ENCODE data around the gene POLDIP2. TPM values are rescaled to one million over a fixed set of nuclear protein-coding genes. Genes with fewer than 3 reads are reported as not detected.

POLDIP2 gene
- total RNA-seq, 1 donor from 2014 or later: 112 TPM

DNA sequence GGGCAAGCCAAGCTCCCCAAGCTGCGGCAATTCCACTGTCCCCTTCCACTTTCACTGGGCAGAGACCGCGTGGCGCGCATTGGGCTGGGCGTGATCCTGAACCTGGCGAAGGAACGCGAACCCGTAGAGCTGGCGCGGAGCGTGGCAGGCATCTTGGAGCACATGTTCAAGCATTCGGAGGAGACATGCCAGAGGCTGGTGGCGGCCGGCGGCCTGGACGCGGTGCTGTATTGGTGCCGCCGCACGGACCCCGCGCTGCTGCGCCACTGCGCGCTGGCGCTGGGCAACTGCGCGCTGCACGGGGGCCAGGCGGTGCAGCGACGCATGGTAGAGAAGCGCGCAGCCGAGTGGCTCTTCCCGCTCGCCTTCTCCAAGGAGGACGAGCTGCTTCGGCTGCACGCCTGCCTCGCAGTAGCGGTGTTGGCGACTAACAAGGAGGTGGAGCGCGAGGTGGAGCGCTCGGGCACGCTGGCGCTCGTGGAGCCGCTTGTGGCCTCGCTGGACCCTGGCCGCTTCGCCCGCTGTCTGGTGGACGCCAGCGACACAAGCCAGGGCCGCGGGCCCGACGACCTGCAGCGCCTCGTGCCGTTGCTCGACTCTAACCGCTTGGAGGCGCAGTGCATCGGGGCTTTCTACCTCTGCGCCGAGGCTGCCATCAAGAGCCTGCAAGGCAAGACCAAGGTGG is 24.0 kb upstream of the POLDIP2 start:
- Mint-ChIP-seq H3K36me3 (ENCODE audit: low read depth) (peaks cover 18% of the 10 kb centered on the region), H3K27ac (no peak overlapping the region), H3K4me1 (peaks cover 23% of the 10 kb centered on the region), H3K4me3 (peak overlapping the region; percentile 23), H3K27me3 (peaks cover 8% of the 10 kb centered on the region), H3K9me3 (no peaks in the 10 kb centered on the region)
- DNase-seq: peak; percentile 75
- intact Hi-C loops (cut with micrococcal nuclease): no loop called here

DNA sequence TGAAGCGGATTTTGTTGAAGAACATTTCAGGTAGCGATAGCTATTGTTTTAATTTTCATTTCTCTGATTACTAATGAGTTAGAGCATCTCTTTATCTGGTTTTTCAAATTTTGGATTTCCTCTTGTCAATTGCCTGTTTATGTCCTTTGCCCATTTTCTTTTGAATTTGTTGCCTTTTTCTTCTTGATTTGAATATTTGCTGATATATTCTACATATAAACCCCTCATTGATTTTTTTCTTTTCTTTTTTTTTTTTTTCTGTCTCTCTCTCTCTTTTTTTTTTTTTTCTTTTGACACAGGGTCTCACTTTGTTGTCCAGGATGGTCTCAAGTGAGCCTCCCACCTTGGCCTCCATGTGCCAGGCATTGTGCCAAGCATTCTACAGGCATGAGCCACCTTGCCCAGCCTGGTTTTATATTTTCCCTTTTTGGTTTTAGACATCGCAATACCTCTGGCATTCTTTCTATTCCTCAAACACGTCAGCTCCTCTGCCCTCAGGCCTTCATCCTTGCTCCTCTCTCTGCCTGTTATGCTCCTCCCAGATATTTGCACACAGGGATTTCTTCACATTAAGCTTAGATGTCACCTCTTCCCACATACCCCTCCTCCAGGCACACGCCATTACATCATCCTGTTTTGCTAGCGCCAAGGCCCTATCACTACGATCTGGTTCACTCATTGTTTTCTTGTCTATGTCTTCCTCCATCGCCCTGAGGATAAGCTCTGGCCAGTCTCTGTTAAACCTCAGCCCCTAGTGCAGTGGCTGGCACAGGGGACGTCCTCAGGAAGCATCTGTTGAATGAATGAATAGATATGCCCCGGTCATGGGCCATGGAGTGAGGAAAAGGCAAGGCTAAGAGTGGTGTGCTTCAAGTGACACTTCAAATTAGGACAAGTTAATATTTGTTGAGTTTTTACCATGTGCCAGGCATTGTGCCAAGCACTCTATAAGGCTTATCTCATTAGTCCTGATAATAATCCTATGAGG is 22.8 kb upstream of the POLDIP2 start:
- Mint-ChIP-seq H3K9me3 (no peaks in the 10 kb centered on the region), H3K27me3 (peaks cover 8% of the 10 kb centered on the region), H3K4me3 (no peak overlapping the region), H3K36me3 (ENCODE audit: low read depth) (peaks cover 15% of the 10 kb centered on the region), H3K4me1 (peaks cover 19% of the 10 kb centered on the region), H3K27ac (no peak overlapping the region)
- intact Hi-C loops (cut with micrococcal nuclease): no loop called here
- no peak for DNase-seq

- H3K9me3 Mint-ChIP-seq: no peaks in the 10 kb centered on the region
- peaks cover 9% of the 10 kb centered on the region for H3K36me3 Mint-ChIP-seq (ENCODE audit: low read depth)
- peaks cover 21% of the 10 kb centered on the region for H3K4me1 Mint-ChIP-seq
- H3K27ac Mint-ChIP-seq: peak overlapping the region; percentile 84
- H3K4me3 Mint-ChIP-seq: peak overlapping the region; percentile 85
- intact Hi-C loops (cut with micrococcal nuclease): loop anchor here (1.0 kb wide), 1 partner anchor 11 kb away; no protein-coding TSS in a partner anchor
- no peak for DNase-seq
- H3K27me3 Mint-ChIP-seq: no peaks in the 10 kb centered on the region
These were observed 15.6 kb upstream of the POLDIP2 start for GRCh38 chr17:28372945-28373274.

- intact Hi-C loops (cut with micrococcal nuclease): loop anchor here (1.0 kb wide), 1 partner anchor 12 kb away; no protein-coding TSS in a partner anchor
- H3K27ac Mint-ChIP-seq: peak overlapping the region; percentile 84
These were observed 15.0 kb upstream of the POLDIP2 start for GRCh38 chr17:28372203-28372944.

DNA sequence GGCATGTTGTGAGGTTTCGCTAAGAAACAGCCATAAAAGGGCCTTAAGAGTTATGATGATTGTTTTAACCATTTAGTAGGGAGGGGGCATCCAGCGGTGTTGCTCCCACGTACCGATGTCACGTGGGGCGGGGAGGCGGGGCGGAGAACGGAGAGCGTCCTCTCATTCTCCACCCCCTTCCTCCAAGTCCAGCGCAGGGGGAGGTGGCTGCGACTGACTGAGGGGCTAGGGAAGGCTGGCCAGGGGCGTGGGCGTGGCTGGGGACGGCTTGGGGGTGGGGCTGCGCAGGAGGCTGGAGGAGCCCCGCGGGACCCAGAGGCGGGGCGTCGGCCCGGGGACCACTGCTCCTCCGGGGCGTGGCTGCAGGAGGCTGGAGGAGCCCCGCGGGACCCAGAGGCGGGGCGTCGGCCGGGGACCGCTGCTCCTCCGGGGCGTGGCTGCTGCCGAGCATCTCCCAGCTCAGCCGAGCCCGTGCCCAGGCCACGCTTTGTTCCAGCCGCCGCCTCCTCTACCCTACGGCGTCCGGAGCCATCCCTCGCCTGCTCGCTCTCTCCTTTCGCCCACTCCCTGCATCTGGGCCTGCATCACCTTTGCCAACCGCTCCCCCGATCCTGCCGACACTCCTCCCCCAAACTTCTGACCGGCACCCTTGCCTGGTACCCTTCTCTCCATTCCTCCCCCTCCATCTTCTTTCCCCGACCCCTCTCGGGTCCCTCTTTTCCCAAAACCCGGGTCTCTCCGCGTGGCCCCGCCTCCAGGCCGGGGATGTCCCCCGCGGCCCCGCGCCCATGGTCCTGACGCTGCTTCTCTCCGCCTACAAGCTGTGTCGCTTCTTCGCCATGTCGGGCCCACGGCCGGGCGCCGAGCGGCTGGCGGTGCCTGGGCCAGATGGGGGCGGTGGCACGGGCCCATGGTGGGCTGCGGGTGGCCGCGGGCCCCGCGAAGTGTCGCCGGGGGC is 14.2 kb upstream of the POLDIP2 start, which contains the start of gene SARM1:
Gene SARM1, plus strand, starts transcription at position 450 of the 958 bp plus-strand sequence. Its CDS starts 339 bp downstream, at position 789.
- Mint-ChIP-seq H3K36me3 (ENCODE audit: low read depth) (peaks cover 9% of the 10 kb centered on the region), H3K27me3 (no peaks in the 10 kb centered on the region), H3K9me3 (no peaks in the 10 kb centered on the region), H3K27ac (peak within 1 kb of the TSS; percentile 91), H3K4me3 (peak within 1 kb of the TSS; percentile 85), H3K4me1 (peaks cover 21% of the 10 kb centered on the region)
- intact Hi-C loops (cut with micrococcal nuclease): loop anchor here (1.0 kb wide), 4 partner anchors 13 to 330 kb away; partner anchors contain the start of genes IFT20, POLDIP2 and TNFAIP1
- peak; percentile 96 for DNase-seq

More at GRCh38 chr17:28372203-28372944, 15.0 kb upstream of the POLDIP2 start:
- H3K4me1 Mint-ChIP-seq: peaks cover 21% of the 10 kb centered on the region
- no peaks in the 10 kb centered on the region for H3K27me3 Mint-ChIP-seq
- peak overlapping the region; percentile 85 for H3K4me3 Mint-ChIP-seq
- DNase-seq: peak; percentile 76
- H3K9me3 Mint-ChIP-seq: no peaks in the 10 kb centered on the region
- H3K36me3 Mint-ChIP-seq (ENCODE audit: low read depth): peaks cover 9% of the 10 kb centered on the region

- Mint-ChIP-seq H3K4me3 (peak overlapping the region; percentile 85), H3K4me1 (peaks cover 21% of the 10 kb centered on the region), H3K36me3 (ENCODE audit: low read depth) (peaks cover 9% of the 10 kb centered on the region), H3K9me3 (no peaks in the 10 kb centered on the region), H3K27ac (no peak overlapping the region), H3K27me3 (no peaks in the 10 kb centered on the region)
- intact Hi-C loops (cut with micrococcal nuclease): loop anchor here (1.0 kb wide), 3 partner anchors 13 to 329 kb away; partner anchors contain the start of genes IFT20, POLDIP2 and TNFAIP1
- no peak for DNase-seq
These were observed 13.4 kb upstream of the POLDIP2 start for GRCh38 chr17:28370744-28371103.

DNA sequence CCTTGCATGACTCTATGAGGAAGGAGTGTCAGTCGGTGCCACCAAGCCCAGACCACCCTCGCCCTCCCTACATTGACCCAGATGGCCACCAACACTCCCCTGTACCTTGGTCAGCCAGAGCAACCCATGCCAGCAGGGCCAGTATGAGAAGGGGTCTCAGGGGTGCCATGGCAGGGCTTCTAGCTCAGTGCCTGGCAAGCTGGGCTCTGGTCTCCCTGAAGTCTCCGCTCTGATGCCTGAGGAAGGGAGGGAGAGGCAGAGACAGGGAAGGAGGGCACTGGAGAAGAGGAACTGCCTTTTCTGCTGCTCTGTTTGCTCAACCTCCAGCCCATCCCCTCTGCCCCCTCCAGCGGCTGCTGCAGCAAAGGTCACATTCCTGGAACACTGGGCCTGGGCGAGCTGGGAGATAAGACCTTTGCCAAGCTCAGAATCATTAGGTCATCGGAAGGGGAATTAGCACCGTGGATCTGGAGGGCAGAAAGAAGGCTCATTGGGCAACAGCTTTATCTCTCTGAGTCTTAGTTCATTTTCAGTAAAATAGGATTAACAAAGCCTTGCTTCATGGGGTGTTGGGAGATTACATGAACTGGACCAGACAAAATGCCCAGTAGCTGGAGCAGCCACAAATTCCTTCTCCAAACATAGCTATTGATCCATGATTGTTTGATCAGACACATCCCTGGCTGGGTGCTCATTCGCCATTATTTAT is 12.9 kb upstream of the POLDIP2 start, which contains the start of gene VTN:
Gene VTN, minus strand, starts transcription at position 273 of the 709 bp plus-strand sequence. Its CDS starts 104 bp downstream, at position 169.
- H3K27me3 Mint-ChIP-seq: no peaks in the 10 kb centered on the region
- H3K4me3 Mint-ChIP-seq: peak within 1 kb of the TSS; percentile 85
- H3K27ac Mint-ChIP-seq: peak within 1 kb of the TSS; percentile 91
- intact Hi-C loops (cut with micrococcal nuclease): no loop called here
- peaks cover 21% of the 10 kb centered on the region for H3K4me1 Mint-ChIP-seq
- H3K9me3 Mint-ChIP-seq: no peaks in the 10 kb centered on the region
- peaks cover 9% of the 10 kb centered on the region for H3K36me3 Mint-ChIP-seq (ENCODE audit: low read depth)
- DNase-seq: no peak

- no peak overlapping the region for H3K27ac Mint-ChIP-seq
- H3K4me1 Mint-ChIP-seq: peaks cover 21% of the 10 kb centered on the region
- H3K9me3 Mint-ChIP-seq: no peaks in the 10 kb centered on the region
- H3K4me3 Mint-ChIP-seq: no peak overlapping the region
- DNase-seq: no peak
- H3K36me3 Mint-ChIP-seq (ENCODE audit: low read depth): peaks cover 6% of the 10 kb centered on the region
- H3K27me3 Mint-ChIP-seq: no peaks in the 10 kb centered on the region
- intact Hi-C loops (cut with micrococcal nuclease): no loop called here
These were observed 12.3 kb upstream of the POLDIP2 start for GRCh38 chr17:28369684-28370034.

DNA sequence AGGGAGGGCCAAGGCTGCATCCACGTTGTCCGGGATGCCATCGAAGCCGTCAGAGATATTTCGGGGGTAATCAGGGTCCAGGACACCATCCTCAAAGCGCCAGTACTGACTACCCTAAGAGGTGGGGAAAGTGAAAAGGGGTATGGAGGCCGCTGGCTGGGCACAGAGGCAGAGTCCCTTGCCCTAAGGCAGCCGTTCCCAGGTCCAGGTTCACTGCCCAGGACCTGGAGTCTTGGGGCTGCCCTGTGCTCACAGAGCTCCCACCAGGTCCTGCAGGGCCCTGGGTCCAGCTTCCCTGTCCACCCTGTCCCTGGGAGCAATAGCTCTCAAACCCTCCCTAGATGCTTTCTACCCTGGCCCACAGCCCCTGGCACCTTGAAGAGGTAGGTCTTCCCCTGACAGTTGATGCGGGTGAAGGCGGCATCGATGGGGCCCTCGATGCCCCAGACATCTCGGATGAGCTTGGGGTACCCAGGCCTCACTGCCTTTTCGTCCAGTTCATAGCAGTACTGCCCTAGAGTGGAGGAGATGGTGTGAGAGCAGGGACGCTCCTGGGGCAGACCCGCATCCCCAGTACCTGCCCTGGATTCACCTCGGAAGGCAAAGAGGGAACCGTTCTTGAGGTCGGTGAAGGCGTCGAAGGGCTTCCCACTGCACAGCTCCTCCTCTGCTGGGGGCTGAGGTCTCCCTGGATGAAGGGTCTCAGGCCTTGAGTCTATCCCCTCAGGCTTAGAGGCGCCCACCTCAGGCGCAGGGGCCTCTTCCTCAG is 11.8 kb upstream of the POLDIP2 start:
- Mint-ChIP-seq H3K9me3 (no peaks in the 10 kb centered on the region), H3K4me1 (peaks cover 21% of the 10 kb centered on the region), H3K27ac (no peak overlapping the region), H3K4me3 (no peak overlapping the region), H3K36me3 (ENCODE audit: low read depth) (peaks cover 6% of the 10 kb centered on the region), H3K27me3 (no peaks in the 10 kb centered on the region)
- no peak for DNase-seq
- intact Hi-C loops (cut with micrococcal nuclease): no loop called here

DNA sequence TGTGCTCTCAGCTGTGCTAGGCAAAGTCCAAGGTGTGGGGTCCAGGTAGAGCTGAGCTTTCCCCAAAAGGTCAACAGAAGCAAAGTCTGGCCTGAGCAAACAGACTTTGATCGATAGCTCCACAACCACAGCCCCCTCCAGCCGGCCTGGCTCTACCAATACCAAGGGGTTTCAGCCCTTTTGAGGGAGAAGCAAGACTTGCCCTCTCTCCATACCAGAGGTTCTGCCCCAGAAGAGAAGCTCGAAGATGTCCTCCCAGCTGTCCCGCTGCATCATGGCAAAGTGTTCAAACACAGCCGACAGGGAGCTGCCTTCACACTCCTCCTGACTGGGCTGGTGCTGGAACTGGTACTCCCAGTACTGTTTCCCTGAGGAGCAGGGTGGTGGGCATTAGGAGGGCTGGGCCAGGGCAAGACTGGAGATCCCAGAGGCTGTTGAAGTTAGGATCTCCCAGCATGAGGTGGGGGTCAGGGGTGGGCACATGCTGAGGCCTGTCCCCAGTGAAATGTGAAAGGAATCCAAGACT is 11.0 kb upstream of the POLDIP2 start:
- no peaks in the 10 kb centered on the region for H3K27me3 Mint-ChIP-seq
- no peak overlapping the region for H3K27ac Mint-ChIP-seq

DNA sequence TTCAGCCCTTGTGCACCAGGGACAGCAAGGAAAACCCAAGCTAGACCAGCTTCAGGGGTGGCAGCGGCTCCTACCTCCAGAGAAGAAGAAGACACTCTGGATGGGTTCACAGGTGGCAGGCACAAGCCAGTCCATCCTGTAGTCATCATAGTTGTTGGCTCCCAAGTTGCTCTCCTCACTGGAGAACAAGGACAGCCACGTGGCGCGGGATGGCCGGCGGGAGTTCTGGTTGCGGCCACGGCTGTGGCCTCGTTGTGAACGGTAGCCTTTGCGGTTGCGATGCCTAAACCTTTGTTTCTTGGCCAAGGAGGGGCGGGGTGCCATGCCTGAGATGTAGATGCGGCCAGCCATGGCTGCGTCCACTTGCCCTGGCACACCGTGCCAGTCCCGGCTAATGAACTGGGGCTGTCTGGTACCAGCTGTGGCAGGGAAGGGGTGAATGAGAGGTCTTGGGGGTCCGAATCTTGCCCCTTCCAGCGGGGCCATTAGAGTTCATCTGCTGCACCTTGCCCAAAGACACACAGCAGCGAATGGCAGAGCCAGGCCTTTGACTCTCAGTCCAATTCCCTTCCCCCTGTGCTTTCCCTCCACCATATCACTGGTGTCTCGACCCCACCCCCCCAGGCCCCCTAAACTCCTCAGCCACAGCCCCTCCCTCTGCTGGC is 10.4 kb upstream of the POLDIP2 start:
- Mint-ChIP-seq H3K4me3 (no peak overlapping the region), H3K27me3 (no peaks in the 10 kb centered on the region), H3K27ac (no peak overlapping the region), H3K36me3 (ENCODE audit: low read depth) (no peaks in the 10 kb centered on the region), H3K9me3 (no peaks in the 10 kb centered on the region), H3K4me1 (peaks cover 11% of the 10 kb centered on the region)
- intact Hi-C loops (cut with micrococcal nuclease): no loop called here
- DNase-seq: no peak

More for the DNA sequence above, 11.0 kb upstream of the POLDIP2 start:
- DNase-seq: no peak
- peaks cover 2% of the 10 kb centered on the region for H3K36me3 Mint-ChIP-seq (ENCODE audit: low read depth)
- peaks cover 17% of the 10 kb centered on the region for H3K4me1 Mint-ChIP-seq
- H3K9me3 Mint-ChIP-seq: no peaks in the 10 kb centered on the region
- no peak overlapping the region for H3K4me3 Mint-ChIP-seq
- intact Hi-C loops (cut with micrococcal nuclease): no loop called here
